MM.1S (cell line): ENCODE data around the gene TRPM2.

Experiments used
- DNase-seq: peaks from one replicate; pipeline ENCODE4 v3.0.0-alpha.2; 2015
- H2AFZ ChIP-seq: fragments of 300-600 bp; sonication (generic); 2 replicates; pipeline ENCODE4 v1.6.0; 2016; ENCODE audit warnings: antibody characterized with exemption, low read length
- H3F3A ChIP-seq: fragments of 300-600 bp; sonication (generic); 2 replicates; pipeline ENCODE4 v1.6.1; 2016; ENCODE audit warnings: mild to moderate bottlenecking, antibody characterized with exemption, low read length, moderate library complexity, mixed read lengths; ENCODE audit not compliant: insufficient read depth
- H3K27ac ChIP-seq: fragments of 300-600 bp; sonication (generic); 2 replicates; pipeline ENCODE4 v1.5.1; 2016; ENCODE audit warnings: mild to moderate bottlenecking, low read length
- H3K27me3 ChIP-seq: fragments of 300-600 bp; sonication (generic); replicated peaks from 2 replicates; pipeline ENCODE4 v1.6.0; 2016; ENCODE audit warnings: low read length; ENCODE audit not compliant: insufficient read depth
- H3K36me3 ChIP-seq: fragments of 300-600 bp; sonication (generic); replicated peaks from 2 replicates; pipeline ENCODE4 v1.6.1; 2016; ENCODE audit warnings: mild to moderate bottlenecking, low read length, mixed read lengths; ENCODE audit not compliant: insufficient read depth
- H3K4me1 ChIP-seq: fragments of 300-600 bp; sonication (generic); 2 replicates; pipeline ENCODE4 v1.6.1; 2016; ENCODE audit warnings: low read length, mixed read lengths
- H3K4me2 ChIP-seq: fragments of 300-600 bp; sonication (generic); 2 replicates; pipeline ENCODE4 v1.6.0; 2016; ENCODE audit warnings: low read depth, low read length
- H3K4me3 ChIP-seq: fragments of 300-600 bp; sonication (generic); 2 replicates; pipeline ENCODE4 v1.5.1; 2016; ENCODE audit warnings: low read length, mixed read lengths
- H3K79me2 ChIP-seq: fragments of 300-600 bp; sonication (generic); 2 replicates; pipeline ENCODE4 v1.6.1; 2016; ENCODE audit warnings: mixed run types, low read length, mixed read lengths
- H3K9ac ChIP-seq: fragments of 300-600 bp; sonication (generic); 2 replicates; pipeline ENCODE4 v1.6.1; 2016; ENCODE audit warnings: low read length, mixed read lengths
- H3K9me2 ChIP-seq: fragments of 300-600 bp; sonication (generic); replicated peaks from 2 replicates; pipeline ENCODE4 v1.6.1; 2016; ENCODE audit warnings: mild to moderate bottlenecking, low read length, mixed read lengths; ENCODE audit not compliant: insufficient read depth
- H3K9me3 ChIP-seq: fragments of 300-600 bp; sonication (generic); replicated peaks from 2 replicates; pipeline ENCODE4 v1.6.1; 2016; ENCODE audit warnings: mild to moderate bottlenecking, low read length, mixed read lengths; ENCODE audit not compliant: insufficient read depth
- H4K20me1 ChIP-seq: fragments of 300-600 bp; sonication (generic); 2 replicates; pipeline ENCODE4 v1.6.1; 2016; ENCODE audit warnings: mild to moderate bottlenecking, low read length, moderate library complexity, mixed read lengths; ENCODE audit not compliant: insufficient read depth
- EZH2 ChIP-seq: fragments of 300-600 bp; sonication (generic); optimal IDR thresholded peaks from 2 replicates; pipeline ENCODE3; 2017; ENCODE audit warnings: low read depth, mild to moderate bottlenecking, antibody characterized with exemption, low read length, mixed read lengths
- EZH2phosphoT487 ChIP-seq: fragments of 300-600 bp; sonication (generic); IDR thresholded peaks from 2 replicates; pipeline ENCODE4 v1.6.1; 2018; ENCODE audit warnings: antibody characterized with exemption, low read length
- TF ChIP-seq, protein P1 (sequence below): fragments of 300-600 bp; sonication (generic); IDR thresholded peaks from 2 replicates; pipeline ENCODE4 v1.5.1; 2016; ENCODE audit warnings: antibody characterized with exemption, low read length, mixed read lengths

The TRPM2 gene

DNA sequence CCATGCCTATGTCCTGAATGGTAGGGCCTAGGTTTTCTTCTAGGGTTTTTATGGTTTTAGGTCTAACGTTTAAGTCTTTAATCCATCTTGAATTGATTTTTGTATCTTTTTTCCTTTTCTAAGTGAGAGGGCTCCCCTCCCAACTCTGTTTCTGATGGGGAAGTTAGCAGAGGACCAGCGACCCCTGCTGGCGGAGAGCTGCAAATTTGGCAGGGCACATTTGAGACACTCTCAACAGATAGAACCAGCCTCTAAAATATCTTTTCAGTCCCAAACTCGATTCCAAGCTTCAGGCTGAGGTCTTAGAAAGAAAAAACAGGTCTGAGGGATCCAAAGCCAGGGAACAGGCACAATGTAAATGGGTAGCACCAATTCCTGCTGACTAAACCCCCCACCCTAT is 134.4 kb downstream of the TRPM2 start:
- Histone ChIP-seq H3K9me3 (no peaks in the 10 kb centered on the region), H3K79me2 (no peaks in the 10 kb centered on the region), H3K36me3 (no peaks in the 10 kb centered on the region), H3K9ac (no peak overlapping the region), H3F3A (no peaks in the 10 kb centered on the region), H3K4me1 (no peaks in the 10 kb centered on the region), H3K4me3 (no peak overlapping the region), H4K20me1 (no peaks in the 10 kb centered on the region), H2AFZ (no peak overlapping the region), H3K27ac (no peak overlapping the region), H3K4me2 (no peak overlapping the region), H3K9me2 (no peaks in the 10 kb centered on the region), H3K27me3 (peaks cover 84% of the 10 kb centered on the region)
- DNase-seq, result no peak
- no peak for TF ChIP-seq EZH2
- TF ChIP-seq EZH2phosphoT487, result no peak
- TF ChIP-seq, protein P1, sequence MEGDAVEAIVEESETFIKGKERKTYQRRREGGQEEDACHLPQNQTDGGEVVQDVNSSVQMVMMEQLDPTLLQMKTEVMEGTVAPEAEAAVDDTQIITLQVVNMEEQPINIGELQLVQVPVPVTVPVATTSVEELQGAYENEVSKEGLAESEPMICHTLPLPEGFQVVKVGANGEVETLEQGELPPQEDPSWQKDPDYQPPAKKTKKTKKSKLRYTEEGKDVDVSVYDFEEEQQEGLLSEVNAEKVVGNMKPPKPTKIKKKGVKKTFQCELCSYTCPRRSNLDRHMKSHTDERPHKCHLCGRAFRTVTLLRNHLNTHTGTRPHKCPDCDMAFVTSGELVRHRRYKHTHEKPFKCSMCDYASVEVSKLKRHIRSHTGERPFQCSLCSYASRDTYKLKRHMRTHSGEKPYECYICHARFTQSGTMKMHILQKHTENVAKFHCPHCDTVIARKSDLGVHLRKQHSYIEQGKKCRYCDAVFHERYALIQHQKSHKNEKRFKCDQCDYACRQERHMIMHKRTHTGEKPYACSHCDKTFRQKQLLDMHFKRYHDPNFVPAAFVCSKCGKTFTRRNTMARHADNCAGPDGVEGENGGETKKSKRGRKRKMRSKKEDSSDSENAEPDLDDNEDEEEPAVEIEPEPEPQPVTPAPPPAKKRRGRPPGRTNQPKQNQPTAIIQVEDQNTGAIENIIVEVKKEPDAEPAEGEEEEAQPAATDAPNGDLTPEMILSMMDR, result peak; percentile 60

DNA sequence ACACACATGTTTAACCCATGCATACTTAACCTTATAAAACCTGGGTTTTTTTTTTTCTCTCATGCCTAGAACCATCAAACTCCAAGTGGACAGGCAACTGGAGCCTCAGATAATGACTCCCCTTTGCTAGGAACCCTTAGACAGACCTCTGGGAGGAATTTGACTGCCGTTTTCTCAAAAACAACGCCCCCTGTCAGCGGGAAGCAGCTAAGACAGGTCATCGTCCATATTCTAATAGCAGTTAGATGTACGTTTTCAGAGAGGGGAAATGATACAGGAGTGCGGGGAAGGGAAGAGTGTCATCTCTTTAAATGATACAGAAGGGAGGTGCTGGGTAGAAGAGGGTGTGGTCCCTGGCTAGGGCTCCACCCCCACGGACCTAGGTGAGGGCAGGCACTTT is 136.5 kb downstream of the TRPM2 start:
- Histone ChIP-seq H3K9ac (no peak overlapping the region), H3F3A (no peaks in the 10 kb centered on the region), H3K79me2 (no peaks in the 10 kb centered on the region), H3K4me1 (no peaks in the 10 kb centered on the region), H3K36me3 (no peaks in the 10 kb centered on the region), H3K27me3 (peaks cover 88% of the 10 kb centered on the region), H3K4me3 (no peak overlapping the region), H3K9me3 (no peaks in the 10 kb centered on the region), H3K4me2 (no peak overlapping the region), H3K9me2 (no peaks in the 10 kb centered on the region), H3K27ac (no peak overlapping the region), H2AFZ (no peak overlapping the region), H4K20me1 (no peaks in the 10 kb centered on the region)
- no peak for DNase-seq
- no peak for TF ChIP-seq EZH2
- TF ChIP-seq, protein P1, result peak; percentile 19; the same call in 1 of the 2 replicates

DNA sequence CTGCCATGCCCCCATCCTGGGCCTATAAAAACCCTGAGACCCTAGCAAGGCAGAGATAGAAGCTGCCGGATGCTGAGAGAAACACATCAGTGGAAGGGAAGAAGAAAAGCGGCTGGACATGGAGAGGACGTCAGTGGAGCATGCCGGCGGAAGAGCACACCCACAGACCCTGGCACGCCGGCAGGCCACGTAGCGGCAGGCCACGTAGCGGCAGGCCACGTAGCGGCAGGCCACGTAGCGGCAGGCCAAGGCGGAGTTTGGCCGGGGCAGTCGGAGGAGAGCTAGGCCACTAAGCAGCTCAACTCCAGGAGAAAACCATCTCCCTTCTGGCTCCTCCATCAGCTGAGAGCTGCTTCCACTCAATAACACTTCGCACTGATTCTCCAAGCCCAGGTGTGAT is 137.0 kb downstream of the TRPM2 start:
- TF ChIP-seq EZH2, result no peak
- TF ChIP-seq, protein P1, result no peak
- TF ChIP-seq EZH2phosphoT487, result no peak
- H3K36me3 ChIP-seq, result no peaks in the 10 kb centered on the region

More for the DNA sequence above, 137.0 kb downstream of the TRPM2 start:
- Histone ChIP-seq H3K4me3 (no peak overlapping the region), H3K4me1 (no peaks in the 10 kb centered on the region), H3F3A (no peaks in the 10 kb centered on the region), H3K9me2 (no peaks in the 10 kb centered on the region), H4K20me1 (no peaks in the 10 kb centered on the region), H3K9me3 (no peaks in the 10 kb centered on the region), H2AFZ (no peak overlapping the region), H3K79me2 (no peaks in the 10 kb centered on the region), H3K27ac (no peak overlapping the region), H3K27me3 (peaks cover 88% of the 10 kb centered on the region), H3K9ac (no peak overlapping the region), H3K4me2 (no peak overlapping the region)
- DNase-seq, result no peak
